Lung (tissue), 12 donors: ENCODE results near the gene PIP5K1B. TPM values are rescaled to one million over a fixed set of nuclear protein-coding genes. Genes with fewer than 3 reads are reported as not detected.

Experiments used
- ATAC-seq: fragments of 200-7000 bp; cut with Tn5 transposase; one replicate; pipeline ENCODE4 v1.9.1; 2020; ENCODE audit warnings: moderate number of reproducible peaks; ENCODE audit not compliant: insufficient read depth, low FRiP score
- DNase-seq, 3 donors: peaks; one replicate each; pipeline ENCODE4 v3.0.0-alpha.2; 2013 to 2017
- H3K27ac ChIP-seq, 2 donors: one replicate each; pipeline ENCODE4 v1.5.1; 2013; ENCODE audit warnings: mild to moderate bottlenecking in 2 of 2, moderate library complexity in 2 of 2, control low read depth in 1 of 2, inconsistent platforms in 1 of 2, low read depth in 1 of 2, low read length in 1 of 2
- H3K27me3 ChIP-seq, 3 donors: one replicate each; pipeline ENCODE4 v1.5.1; 2013; ENCODE audit warnings: low read length in 2 of 3; ENCODE audit not compliant: control insufficient read depth in 3 of 3, insufficient read depth in 3 of 3
- H3K36me3 ChIP-seq, 4 donors: one replicate each; pipeline ENCODE4 v1.5.1; 2013; ENCODE audit warnings: low read length in 4 of 4, mild to moderate bottlenecking in 1 of 4, moderate library complexity in 1 of 4; ENCODE audit not compliant: control insufficient read depth in 4 of 4, insufficient read depth in 4 of 4
- H3K4me1 ChIP-seq, 5 donors: one replicate each; pipeline ENCODE4 v1.5.1; 2013; ENCODE audit warnings: low read length in 5 of 5, mild to moderate bottlenecking in 2 of 5, moderate library complexity in 1 of 5; ENCODE audit not compliant: control insufficient read depth in 5 of 5, insufficient read depth in 5 of 5
- H3K4me3 ChIP-seq: one replicate; pipeline ENCODE4 v1.5.1; 2013; ENCODE audit warnings: mild to moderate bottlenecking, control low read depth, moderate library complexity
- H3K9ac ChIP-seq, 2 donors: one replicate each; pipeline ENCODE4 v1.5.1; 2013; ENCODE audit warnings: low read length in 2 of 2, control low read depth in 1 of 2; ENCODE audit not compliant: insufficient read depth in 1 of 2
- H3K9me3 ChIP-seq, 4 donors: one replicate each; pipeline ENCODE4 v1.5.1; 2013; ENCODE audit warnings: low read length in 3 of 4, mild to moderate bottlenecking in 1 of 4, moderate library complexity in 1 of 4; ENCODE audit not compliant: control insufficient read depth in 4 of 4, insufficient read depth in 3 of 4
- CTCF ChIP-seq: IDR thresholded peaks from 2 replicates; pipeline ENCODE4 v1.5.1; 2012; ENCODE audit warnings: mild to moderate bottlenecking; ENCODE audit errors: control extremely low read depth, extremely low read depth
- WGBS, 2 donors: extraction: QIAGEN DNeasy Blood & Tissue Kit; methylation state at CpG; one replicate each; pipeline ENCODE4 v1.1.7; 2013; 5-methylcytosine and 5-hydroxymethylcytosine counted together
- polyA plus RNA-seq, 2 donors: library from polyadenylated mRNA; stranded (reverse); fragments of 200-250 nt; gene quantifications; one replicate each; pipeline ENCODE4 v1.2.1, GENCODE V29; 2013
- total RNA-seq, 2 donors: library from RNA; depleted of rRNA in 1 of 2; stranded (reverse); fragments of >200 nt in 1 of 2; gene quantifications; one replicate each; pipeline ENCODE4 v1.2.1, GENCODE V29; 2014 to 2021
- donor health status: control.
- donor health status: control.
- donor health status: Bipolar disorder and iron deficiency.
- donor health status: healthy.
- donor health status: DM: yes; HTN: yes; CAD: no.

The PIP5K1B gene
- total and polyA plus RNA-seq, 4 donors: 6.6 to 28.2 (median 15.6) TPM

DNA sequence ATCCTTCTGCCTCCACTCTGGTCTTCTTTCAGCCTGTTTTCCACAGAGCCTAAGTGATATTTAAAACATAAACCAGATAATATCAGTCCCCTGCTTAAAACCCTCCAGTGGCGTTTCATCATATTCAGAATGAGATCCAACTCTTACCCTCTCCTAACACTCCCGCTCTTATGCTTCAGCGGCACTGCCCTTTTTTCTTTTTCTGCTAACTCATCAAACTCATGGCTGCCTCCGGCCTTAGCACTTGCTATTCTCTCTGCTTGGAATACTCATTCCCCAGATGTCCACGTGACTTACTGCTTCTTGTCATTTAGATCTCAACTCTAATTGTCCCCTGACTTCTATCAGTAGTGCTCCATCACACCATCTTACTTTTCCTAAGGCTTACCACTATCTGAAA is 73.6 kb downstream of the PIP5K1B start:
- DNase-seq (no peak), ATAC-seq (no peak)
- H3K4me3 ChIP-seq: no peak overlapping the region
- H3K36me3 ChIP-seq: peaks cover 0 to 3% (median 0%) of the 10 kb centered on the region in 4 donors
- 94% methylated on average over 5 of the region's 5 CpGs for WGBS, 2 donors
- no peaks in the 10 kb centered on the region for H3K9me3 ChIP-seq
- no peak overlapping the region for H3K9ac ChIP-seq
- no peak for TF ChIP-seq CTCF
- peaks cover 2 to 34% (median 17%) of the 10 kb centered on the region in 5 donors for H3K4me1 ChIP-seq
- peaks cover 0 to 2% (median 0%) of the 10 kb centered on the region in 3 donors for H3K27me3 ChIP-seq
- H3K27ac ChIP-seq: peak overlapping the region in 1 of 2 donors; percentile 64

DNA sequence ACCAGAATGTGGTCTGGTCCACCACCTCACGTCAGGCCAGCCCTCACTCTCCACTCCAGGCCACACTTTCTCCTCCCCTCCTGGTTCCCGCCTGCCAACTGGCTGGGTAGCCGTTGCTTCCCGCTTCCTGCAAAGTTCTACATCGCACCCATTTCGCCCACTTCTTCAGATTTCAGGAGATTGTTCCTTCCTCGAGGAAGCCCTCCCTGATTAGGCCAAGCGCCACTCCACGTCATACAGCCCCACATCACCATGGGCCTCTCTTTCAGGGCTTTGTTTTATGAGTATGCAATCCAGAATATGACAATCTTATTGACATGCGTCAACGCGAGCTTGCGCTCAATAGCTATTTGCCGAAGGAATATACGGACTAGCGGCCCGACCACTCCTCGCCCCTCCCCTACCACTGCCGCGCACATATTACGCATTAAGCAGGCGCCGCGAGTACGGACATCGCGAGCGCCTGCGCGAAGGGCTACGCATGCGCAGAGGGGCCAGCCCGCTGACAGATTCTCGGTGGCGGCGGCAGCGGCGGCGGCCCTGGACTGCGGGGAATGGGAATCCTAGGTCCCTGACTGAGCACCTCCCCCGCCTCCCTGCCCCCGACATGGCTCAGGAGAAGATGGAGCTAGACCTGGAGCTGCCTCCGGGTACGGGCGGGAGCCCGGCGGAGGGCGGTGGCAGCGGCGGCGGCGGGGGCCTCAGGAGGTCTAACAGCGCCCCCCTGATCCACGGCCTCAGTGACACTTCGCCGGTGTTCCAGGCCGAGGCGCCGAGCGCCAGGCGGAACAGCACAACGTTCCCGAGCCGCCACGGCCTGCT is 74.7 kb downstream of the PIP5K1B start:
- Histone ChIP-seq H3K4me1 (peaks cover 2 to 34% (median 18%) of the 10 kb centered on the region in 5 donors), H3K36me3 (peaks cover 0 to 3% (median 0%) of the 10 kb centered on the region in 4 donors), H3K9ac (peak overlapping the region; percentile 96 to 99), H3K27ac (peak overlapping the region; percentile 92 to 95), H3K4me3 (peak overlapping the region; percentile 76), H3K27me3 (peaks cover 0 to 2% (median 0%) of the 10 kb centered on the region in 3 donors), H3K9me3 (no peaks in the 10 kb centered on the region)
- peak; percentile 95 for ATAC-seq
- peak; percentile 96 to 97 (median 97) for DNase-seq
- peak; percentile 11 for TF ChIP-seq CTCF
- WGBS, 2 donors: 0% methylated on average over 59 to 65 of the region's 65 CpGs

GRCh38 chr9:68780380-68780712 is 75.3 kb downstream of the PIP5K1B start:
- H3K27ac ChIP-seq: peak overlapping the region; percentile 92 to 95
- ATAC-seq (no peak), DNase-seq (no peak)
- no peak for TF ChIP-seq CTCF
- H3K9me3 ChIP-seq: no peaks in the 10 kb centered on the region
- H3K9ac ChIP-seq: peak overlapping the region; percentile 95 to 96
- no peaks in the 10 kb centered on the region for H3K27me3 ChIP-seq
- peaks cover 0 to 3% (median 0%) of the 10 kb centered on the region in 4 donors for H3K36me3 ChIP-seq
- peaks cover 2 to 34% (median 18%) of the 10 kb centered on the region in 5 donors for H3K4me1 ChIP-seq
- H3K4me3 ChIP-seq: peak overlapping the region; percentile 76
- 1% methylated on average over 19 of the region's 19 CpGs for WGBS, 2 donors
